Fibroblast of the conjunctiva (primary cell): ENCODE results near the gene ANKRD40CL.

Experiments
- DNase-seq: peaks from one replicate; pipeline ENCODE4 v3.0.0-alpha.2; 2010; ENCODE audit warnings: low read depth

The ANKRD40CL gene

GRCh38 chr17:50787106-50787505 is 19.8 kb upstream of the ANKRD40CL start:
- no peak for DNase-seq

GRCh38 chr17:50785946-50786570 is 18.7 kb upstream of the ANKRD40CL start:
- DNase-seq, result peak; percentile 23

DNA sequence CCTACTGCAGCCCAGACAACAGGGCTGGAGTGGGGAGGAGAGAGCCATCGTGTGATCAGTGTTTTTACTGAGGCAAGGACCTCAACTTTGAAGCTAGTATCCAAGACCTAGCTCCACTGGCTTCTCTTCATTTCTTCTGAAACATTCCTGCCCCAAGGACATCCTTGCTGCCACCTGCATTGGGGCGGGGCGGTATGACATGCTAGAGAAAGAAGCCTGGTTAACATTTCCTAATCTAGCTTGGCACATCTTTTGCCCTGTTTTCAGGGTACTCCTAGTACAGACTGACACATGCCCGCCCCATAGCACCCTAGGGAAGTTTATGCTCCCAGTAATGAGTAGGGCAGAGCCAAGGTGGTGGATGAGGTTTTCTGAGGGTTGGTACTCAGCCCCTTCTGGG is 17.8 kb upstream of the ANKRD40CL start:
- no peak for DNase-seq

GRCh38 chr17:50783905-50784304 is 16.6 kb upstream of the ANKRD40CL start:
- no peak for DNase-seq

DNA sequence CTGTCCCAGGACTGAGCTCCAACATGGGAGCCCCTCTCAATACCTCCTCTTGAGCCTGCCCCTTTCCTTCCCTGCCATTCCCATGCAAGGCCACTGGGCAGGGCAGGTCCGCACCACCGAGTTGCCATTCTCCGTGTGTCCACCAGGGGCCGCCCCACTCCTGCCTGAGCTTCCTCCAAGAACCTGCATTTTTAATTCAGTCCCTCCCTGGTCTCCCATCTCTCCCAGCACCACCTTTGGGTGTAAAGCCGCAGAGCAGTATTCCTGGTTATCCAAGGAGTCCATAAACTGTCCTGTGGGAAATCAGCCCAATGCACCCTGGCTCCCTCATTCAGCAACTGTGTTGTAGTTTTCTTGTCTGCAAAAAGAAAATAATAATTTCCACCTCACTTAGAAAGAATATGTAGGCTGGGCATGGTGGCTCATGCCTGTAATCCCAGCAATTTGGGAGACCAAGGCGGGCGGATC is 15.9 kb upstream of the ANKRD40CL start:
- DNase-seq, result peak; percentile 84

DNA sequence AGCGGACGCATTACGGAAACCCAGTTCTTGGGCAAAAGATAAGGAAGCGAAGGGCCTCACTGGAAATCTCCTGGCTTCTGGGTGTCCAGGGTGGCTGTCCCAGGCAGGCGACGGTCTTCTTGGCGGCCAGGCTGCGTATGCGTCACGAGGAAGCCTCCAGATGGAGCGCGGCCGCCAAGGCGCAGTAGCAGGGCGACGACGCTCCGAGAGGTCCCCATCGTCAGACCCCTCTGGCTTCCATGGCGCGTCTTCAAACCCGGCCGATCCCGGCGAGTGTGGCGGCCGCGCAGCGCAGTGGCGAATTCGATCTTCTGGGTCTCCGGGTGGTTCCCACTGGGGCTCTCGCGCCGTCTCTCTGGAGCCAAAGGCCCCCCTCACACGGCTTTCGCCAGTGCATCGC is 13.8 kb upstream of the ANKRD40CL start:
- DNase-seq, result no peak

- no peak for DNase-seq
Measured at GRCh38 chr17:50779747-50780353, 12.5 kb upstream of the ANKRD40CL start.

DNA sequence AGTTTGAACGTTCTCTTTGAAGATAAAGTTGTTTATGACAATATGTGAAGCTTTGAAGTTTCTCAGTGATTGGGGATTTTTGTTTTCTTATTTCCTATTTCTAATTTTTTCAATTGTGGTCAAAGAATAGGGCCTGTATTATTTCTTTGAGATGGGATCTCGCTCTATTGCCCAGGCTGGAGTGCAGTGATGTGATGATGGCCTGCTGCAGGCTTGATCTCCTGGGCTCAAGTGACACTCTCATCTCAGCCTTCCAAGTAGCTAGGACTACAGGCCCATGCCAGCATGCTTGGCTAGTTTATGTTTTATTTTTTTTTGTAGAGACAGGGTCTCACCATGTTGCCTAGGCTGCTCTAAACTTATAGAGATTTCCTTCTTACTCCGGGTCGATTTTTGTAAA is 11.7 kb upstream of the ANKRD40CL start:
- no peak for DNase-seq

GRCh38 chr17:50778471-50778870 is 11.2 kb upstream of the ANKRD40CL start:
- DNase-seq, result no peak

- DNase-seq, result no peak
Measured at GRCh38 chr17:50775926-50776325, 8.6 kb upstream of the ANKRD40CL start.

- no peak for DNase-seq
Measured at GRCh38 chr17:50774225-50774803, 7.0 kb upstream of the ANKRD40CL start.

DNA sequence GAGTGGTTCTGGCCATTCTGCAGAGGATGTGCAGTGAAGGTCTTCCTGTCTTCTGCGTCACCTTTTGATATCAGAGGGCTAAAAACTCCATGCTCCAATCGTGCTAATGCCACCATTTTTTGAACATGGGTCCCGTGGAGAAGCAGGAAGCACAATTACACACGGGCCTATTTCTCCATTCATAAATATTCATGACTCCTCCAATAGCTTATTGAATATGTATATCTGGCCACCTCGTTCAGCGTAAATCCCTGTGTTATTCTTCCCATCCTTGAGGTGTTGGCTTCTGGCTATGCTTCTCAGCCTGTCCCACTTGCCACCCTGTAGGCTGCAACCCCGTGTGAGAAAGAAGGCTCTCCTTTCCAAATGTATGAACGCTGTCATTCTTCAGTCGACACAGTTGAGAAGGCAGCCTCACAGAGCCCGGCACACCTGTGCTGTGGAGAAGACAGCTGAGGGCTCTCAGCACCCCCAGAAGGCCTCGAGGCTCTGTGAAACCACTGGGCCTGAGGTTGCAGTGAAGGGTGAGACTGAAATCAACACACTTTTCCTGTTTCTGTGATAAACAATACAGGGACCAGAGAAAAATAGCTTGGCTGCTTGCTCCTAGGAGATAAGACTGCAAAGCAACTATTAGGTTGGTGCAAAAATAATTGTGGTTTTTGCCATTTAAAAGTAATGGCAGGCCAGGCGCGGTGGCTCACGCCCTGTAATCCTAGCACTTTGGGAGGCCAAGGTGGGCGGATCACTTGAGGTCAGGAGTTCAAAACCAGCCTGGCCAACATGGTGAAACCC is 4.9 kb upstream of the ANKRD40CL start:
- no peak for DNase-seq

DNA sequence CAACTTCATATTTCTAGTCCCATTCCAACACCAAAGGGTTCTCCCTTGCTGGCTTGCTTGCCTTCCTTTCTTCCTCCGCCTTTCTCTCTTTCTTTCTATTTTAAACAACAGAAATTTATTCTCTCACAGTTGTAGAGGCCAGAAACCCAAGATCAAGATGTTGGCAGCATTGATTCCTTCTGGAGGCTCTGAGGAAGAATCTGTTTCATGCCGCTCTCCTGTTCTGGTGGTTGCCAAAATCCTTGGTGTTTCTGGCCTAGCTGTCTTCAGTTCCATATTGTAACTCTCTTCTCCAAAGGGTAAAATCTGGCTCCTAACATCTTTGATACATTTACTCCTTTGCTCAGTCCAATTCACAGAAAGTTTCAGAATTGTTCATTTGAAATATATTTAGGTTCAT is 3.0 kb upstream of the ANKRD40CL start:
- DNase-seq, result no peak

- DNase-seq, result no peak
Measured at GRCh38 chr17:50769884-50770283, 2.6 kb upstream of the ANKRD40CL start.

GRCh38 chr17:50768346-50768761 is 1.0 kb upstream of the ANKRD40CL start:
- no peak for DNase-seq

DNA sequence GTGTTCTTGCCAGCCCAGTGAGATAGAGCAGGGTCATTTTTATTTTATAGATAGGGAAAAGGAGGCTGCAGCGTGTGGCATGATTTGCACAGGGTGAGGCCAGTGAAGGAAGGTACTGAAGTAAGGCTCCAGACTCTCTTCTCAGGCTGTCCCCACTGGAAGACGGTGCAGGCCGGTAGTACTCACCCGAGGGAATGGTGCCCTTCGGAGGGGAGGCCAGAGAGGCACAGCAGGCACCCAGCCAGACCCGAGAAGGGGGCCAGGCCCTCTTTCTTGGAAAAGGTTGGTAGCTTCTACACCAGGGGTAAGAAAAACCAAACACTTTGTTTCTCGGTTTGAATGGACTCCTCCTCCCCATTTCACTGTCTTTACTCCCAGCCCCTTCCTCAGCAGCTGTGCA is 288 bp downstream of the ANKRD40CL start:
- DNase-seq, result no peak

DNA sequence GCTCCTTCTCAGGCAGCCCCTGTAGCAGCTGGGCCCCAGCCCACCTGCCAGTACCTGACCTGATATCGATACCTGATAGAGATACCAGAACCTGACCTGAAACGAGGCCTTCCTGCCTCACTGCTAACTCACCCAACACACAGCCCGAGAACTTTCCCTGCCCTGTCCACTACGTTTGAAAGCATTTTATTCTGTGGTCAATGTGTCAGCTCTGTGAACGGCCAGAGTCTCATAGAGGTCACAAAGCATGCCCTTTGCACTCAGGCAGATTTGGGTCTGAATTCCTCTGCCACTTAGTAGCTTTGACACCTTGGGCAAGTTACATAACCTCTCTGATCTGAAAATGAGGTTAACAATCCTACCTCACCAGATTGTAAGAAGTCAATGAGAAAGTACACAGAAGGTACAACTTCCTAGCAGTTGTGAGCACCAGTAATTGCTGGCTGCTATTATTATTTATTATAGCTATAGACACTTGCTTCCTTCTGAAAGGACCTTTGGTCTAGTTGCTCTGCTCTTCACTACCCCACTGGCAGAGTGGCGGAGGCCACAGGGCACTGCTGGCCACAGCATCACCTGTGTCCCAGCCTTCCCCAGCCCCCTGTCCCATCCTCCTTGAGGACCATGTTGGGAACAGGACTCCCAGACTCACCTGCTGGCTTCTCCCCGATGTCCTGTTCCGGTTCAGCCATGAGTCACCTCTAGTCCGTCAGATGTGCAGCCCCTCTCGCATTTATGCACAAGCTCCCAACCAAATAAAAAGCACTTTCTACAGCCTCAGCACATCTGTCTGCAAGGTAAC is 895 bp downstream of the ANKRD40CL start:
- no peak for DNase-seq

GRCh38 chr17:50765454-50766221 is 1.7 kb downstream of the ANKRD40CL start:
- DNase-seq, result no peak

DNA sequence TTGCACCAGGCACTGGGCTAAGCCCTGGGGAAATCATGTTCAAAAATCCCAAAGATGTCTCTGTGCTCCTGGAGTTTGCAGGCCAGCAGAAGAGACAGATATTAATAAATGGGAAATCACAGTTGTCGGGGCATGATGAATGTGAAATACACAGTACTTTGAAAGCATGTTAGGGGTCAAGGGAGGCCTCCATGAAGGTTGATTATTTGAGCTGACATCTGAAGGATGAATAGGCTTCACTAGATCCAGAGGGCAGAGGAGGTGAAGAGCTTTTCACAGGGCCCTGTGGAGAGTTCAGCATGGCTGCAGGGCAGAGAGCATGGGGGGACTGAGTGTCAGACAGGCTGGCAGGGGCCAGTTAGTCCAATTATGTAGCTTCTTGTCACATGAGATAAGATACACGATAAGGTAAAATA is 2.6 kb downstream of the ANKRD40CL start:
- no peak for DNase-seq

DNA sequence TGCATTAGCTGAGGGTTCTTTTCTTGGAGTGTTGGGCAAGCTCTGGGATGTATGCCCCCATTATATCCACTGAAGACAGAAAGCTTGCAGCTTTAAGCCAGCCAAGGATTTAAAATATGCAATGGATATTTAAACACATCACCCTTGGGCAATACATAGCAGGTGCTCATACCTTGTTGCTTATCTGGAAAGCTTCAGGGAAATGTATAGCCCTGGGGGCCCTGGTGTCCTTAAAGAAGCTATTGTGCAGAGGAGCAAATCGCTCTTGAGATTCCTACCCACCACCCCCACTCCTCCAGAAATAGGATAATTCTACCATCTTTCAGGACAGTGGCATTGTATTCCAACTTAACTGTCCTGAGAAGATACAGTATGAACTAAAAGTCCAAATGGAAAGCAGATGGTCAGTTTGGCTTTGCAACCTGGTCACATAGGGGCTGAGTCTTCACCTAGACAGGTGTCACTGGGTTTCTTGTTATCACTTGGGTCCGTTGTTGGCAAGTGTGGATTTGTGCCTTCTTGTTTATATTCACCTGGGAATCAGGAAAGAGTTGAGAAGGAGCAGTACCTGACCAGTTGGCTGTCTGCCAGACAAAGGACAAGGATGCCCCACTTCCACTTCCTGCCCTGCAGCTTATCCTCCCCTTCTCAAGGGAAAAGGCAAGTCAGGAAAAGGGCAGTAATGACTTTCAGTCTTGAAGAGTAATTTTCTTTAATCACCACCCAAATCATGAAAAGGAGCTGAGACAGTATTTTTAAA is 3.4 kb downstream of the ANKRD40CL start:
- DNase-seq, result no peak
